Endothelial cell (in vitro differentiated cells): ENCODE data around the gene CRYBG2. TPM values are rescaled to one million over a fixed set of nuclear protein-coding genes. Genes with fewer than 3 reads are reported as not detected.
A peak's percentile ranks its signal among the peaks of the same experiment; 100 is the strongest.

Source experiments
- DNase-seq: peaks from one replicate; pipeline ENCODE4 v3.0.0; 2021; ENCODE audit warnings: low spot score
- H3K27ac Mint-ChIP-seq: one replicate; pipeline ENCODE4 v1.8.0; 2021; ENCODE audit warnings: mixed read lengths, inconsistent platforms; ENCODE audit not compliant: unreplicated experiment
- H3K27me3 Mint-ChIP-seq: one replicate; pipeline ENCODE4 v1.8.0; 2021; ENCODE audit warnings: mild to moderate bottlenecking, moderate library complexity, mixed read lengths, inconsistent platforms; ENCODE audit not compliant: unreplicated experiment
- H3K36me3 Mint-ChIP-seq: one replicate; pipeline ENCODE4 v1.8.0; 2021; ENCODE audit warnings: mild to moderate bottlenecking, low read depth, mixed read lengths, inconsistent platforms; ENCODE audit not compliant: unreplicated experiment
- H3K4me1 Mint-ChIP-seq: one replicate; pipeline ENCODE4 v1.8.0; 2021; ENCODE audit warnings: mild to moderate bottlenecking, mixed read lengths, inconsistent platforms; ENCODE audit not compliant: unreplicated experiment
- H3K4me3 Mint-ChIP-seq: one replicate; pipeline ENCODE4 v1.8.0; 2021; ENCODE audit warnings: mild to moderate bottlenecking, mixed read lengths, inconsistent platforms; ENCODE audit not compliant: unreplicated experiment
- H3K9me3 Mint-ChIP-seq: one replicate; pipeline ENCODE4 v1.8.0; 2021; ENCODE audit warnings: mixed read lengths, inconsistent platforms; ENCODE audit not compliant: unreplicated experiment
- total RNA-seq: library from RNA; stranded (reverse); fragmentation: NEBNext Ultra II Directional; extraction: Animal tissue kit (Norgen Biotek cat#: 25700); gene quantifications from one replicate; pipeline ENCODE4 v1.2.1, GENCODE V29; 2021; ENCODE audit not compliant: unreplicated experiment
- TF ChIP-seq, protein P1 (sequence below): fragments of 200-600 bp; sonication (generic); IDR thresholded peaks from one replicate; pipeline ENCODE4 v1.5.0; 2021; ENCODE audit warnings: antibody characterized with exemption; ENCODE audit not compliant: unreplicated experiment

Gene CRYBG2
- total RNA-seq, 1 donor from 2014 or later, result 1.4 TPM

DNA sequence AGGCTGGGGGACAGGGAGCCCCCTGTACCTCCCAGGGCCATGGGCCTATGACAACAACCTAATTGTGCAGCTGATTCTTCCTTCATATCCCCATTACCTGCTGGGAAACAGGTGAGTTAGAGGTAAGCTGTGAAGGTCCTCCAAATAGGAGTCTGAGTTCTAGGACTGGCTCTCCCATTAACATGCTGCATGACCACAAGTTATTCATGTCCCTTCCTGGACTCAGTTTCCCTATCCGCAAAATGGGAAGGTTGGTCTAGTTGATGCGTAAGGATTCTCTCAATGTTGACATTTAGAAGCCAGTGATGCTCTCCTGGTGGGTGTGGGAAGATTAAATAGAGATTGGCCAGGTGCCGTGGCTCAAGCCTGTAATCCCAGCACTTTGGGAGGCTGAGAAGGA, 14.6 kb upstream of the CRYBG2 start:
- TF ChIP-seq, protein P1, sequence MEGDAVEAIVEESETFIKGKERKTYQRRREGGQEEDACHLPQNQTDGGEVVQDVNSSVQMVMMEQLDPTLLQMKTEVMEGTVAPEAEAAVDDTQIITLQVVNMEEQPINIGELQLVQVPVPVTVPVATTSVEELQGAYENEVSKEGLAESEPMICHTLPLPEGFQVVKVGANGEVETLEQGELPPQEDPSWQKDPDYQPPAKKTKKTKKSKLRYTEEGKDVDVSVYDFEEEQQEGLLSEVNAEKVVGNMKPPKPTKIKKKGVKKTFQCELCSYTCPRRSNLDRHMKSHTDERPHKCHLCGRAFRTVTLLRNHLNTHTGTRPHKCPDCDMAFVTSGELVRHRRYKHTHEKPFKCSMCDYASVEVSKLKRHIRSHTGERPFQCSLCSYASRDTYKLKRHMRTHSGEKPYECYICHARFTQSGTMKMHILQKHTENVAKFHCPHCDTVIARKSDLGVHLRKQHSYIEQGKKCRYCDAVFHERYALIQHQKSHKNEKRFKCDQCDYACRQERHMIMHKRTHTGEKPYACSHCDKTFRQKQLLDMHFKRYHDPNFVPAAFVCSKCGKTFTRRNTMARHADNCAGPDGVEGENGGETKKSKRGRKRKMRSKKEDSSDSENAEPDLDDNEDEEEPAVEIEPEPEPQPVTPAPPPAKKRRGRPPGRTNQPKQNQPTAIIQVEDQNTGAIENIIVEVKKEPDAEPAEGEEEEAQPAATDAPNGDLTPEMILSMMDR, result no peak
- H3K27ac Mint-ChIP-seq, result no peak overlapping the region
- DNase-seq, result no peak
- H3K4me1 Mint-ChIP-seq, result peaks cover 3% of the 10 kb centered on the region
- no peaks in the 10 kb centered on the region for H3K9me3 Mint-ChIP-seq
- peaks cover 5% of the 10 kb centered on the region for H3K36me3 Mint-ChIP-seq
- no peak overlapping the region for H3K4me3 Mint-ChIP-seq
- peaks cover 9% of the 10 kb centered on the region for H3K27me3 Mint-ChIP-seq

GRCh38 chr1:26368006-26368405, 14.1 kb upstream of the CRYBG2 start:
- Mint-ChIP-seq H3K9me3 (no peaks in the 10 kb centered on the region), H3K4me1 (peaks cover 3% of the 10 kb centered on the region), H3K36me3 (peaks cover 5% of the 10 kb centered on the region), H3K4me3 (no peak overlapping the region), H3K27me3 (peaks cover 11% of the 10 kb centered on the region), H3K27ac (no peak overlapping the region)
- TF ChIP-seq, protein P1, result no peak
- DNase-seq, result no peak

GRCh38 chr1:26367441-26367840, 13.5 kb upstream of the CRYBG2 start:
- DNase-seq, result no peak
- Mint-ChIP-seq H3K4me1 (peaks cover 3% of the 10 kb centered on the region), H3K36me3 (peaks cover 5% of the 10 kb centered on the region), H3K9me3 (no peaks in the 10 kb centered on the region), H3K4me3 (no peak overlapping the region), H3K27ac (no peak overlapping the region), H3K27me3 (peaks cover 12% of the 10 kb centered on the region)
- TF ChIP-seq, protein P1, result no peak

GRCh38 chr1:26364956-26365355, 11.0 kb upstream of the CRYBG2 start:
- no peak for DNase-seq
- Mint-ChIP-seq H3K27me3 (peaks cover 11% of the 10 kb centered on the region), H3K4me3 (no peak overlapping the region), H3K9me3 (no peaks in the 10 kb centered on the region), H3K36me3 (no peaks in the 10 kb centered on the region), H3K4me1 (peaks cover 2% of the 10 kb centered on the region), H3K27ac (no peak overlapping the region)
- TF ChIP-seq, protein P1, result no peak

GRCh38 chr1:26363549-26364448, 9.9 kb upstream of the CRYBG2 start:
- H3K9me3 Mint-ChIP-seq, result no peaks in the 10 kb centered on the region
- H3K4me1 Mint-ChIP-seq, result peaks cover 2% of the 10 kb centered on the region
- peak; percentile 92 for DNase-seq
- peaks cover 14% of the 10 kb centered on the region for H3K27me3 Mint-ChIP-seq
- no peak overlapping the region for H3K27ac Mint-ChIP-seq
- TF ChIP-seq, protein P1, result peak; percentile 93
- H3K36me3 Mint-ChIP-seq, result no peaks in the 10 kb centered on the region
- no peak overlapping the region for H3K4me3 Mint-ChIP-seq
